ENCODE results near the gene LPA.
"Not testable (repeated sequence)": the region's sequence is repeated elsewhere in the genome, so short reads cannot be mapped to it uniquely, and the experiment has no call there.

Gene LPA

DNA sequence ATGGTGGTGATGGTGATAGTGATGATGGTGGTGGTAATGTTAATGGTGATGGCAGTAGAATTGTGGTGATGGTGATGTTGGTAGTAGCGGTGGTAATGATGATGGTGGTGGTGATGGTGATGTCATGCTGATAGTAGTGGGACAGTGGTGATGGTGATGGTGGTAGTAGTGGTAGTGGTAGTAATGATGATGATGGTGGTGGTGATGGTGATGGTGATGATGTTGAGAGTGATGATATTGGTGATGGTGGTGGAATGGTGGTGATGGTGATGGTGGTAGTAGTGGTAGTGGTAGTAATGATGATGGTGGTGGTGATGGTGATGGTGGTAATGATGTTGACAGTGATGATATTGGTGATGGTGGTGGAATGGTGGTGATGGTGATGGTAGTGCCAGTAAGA lies 128.8 kb downstream of the LPA start:
- no peak overlapping the region for H3K4me2 ChIP-seq (ENCODE audit: low read length)
- no peak overlapping the region for H3K9ac ChIP-seq (ENCODE audit: low read depth, low read length)
- H3K4me1 ChIP-seq (ENCODE audit: control insufficient read depth, insufficient read depth, low read length): no peaks in the 10 kb centered on the region
- peaks cover 4% of the 10 kb centered on the region for H3K27me3 ChIP-seq (ENCODE audit: control insufficient read depth, insufficient read depth, low read length)
- no peaks in the 10 kb centered on the region for H3K36me3 ChIP-seq (ENCODE audit: insufficient read depth, low read length)
- H3K9me3 ChIP-seq (replicated peaks; ENCODE audit: low read length): no peaks in the 10 kb centered on the region
- no peak overlapping the region for H3K4me3 ChIP-seq (ENCODE audit: low read length)

GRCh38 chr6:160534050-160534696 lies 129.9 kb downstream of the LPA start:
- Histone ChIP-seq H3K27me3 (ENCODE audit: control insufficient read depth, insufficient read depth, low read length) (peaks cover 4% of the 10 kb centered on the region), H3K4me3 (ENCODE audit: low read length) (peak overlapping the region; percentile 54), H3K9me3 (replicated peaks; ENCODE audit: low read length) (no peaks in the 10 kb centered on the region), H3K36me3 (ENCODE audit: insufficient read depth, low read length) (no peaks in the 10 kb centered on the region), H3K4me1 (ENCODE audit: control insufficient read depth, insufficient read depth, low read length) (no peaks in the 10 kb centered on the region), H3K4me2 (ENCODE audit: low read length) (peak overlapping the region; percentile 74), H3K9ac (ENCODE audit: low read depth, low read length) (no peak overlapping the region)

- Histone ChIP-seq H3K36me3 (ENCODE audit: insufficient read depth, low read length) (no peaks in the 10 kb centered on the region), H3K4me2 (ENCODE audit: low read length) (no peak overlapping the region), H3K4me1 (ENCODE audit: control insufficient read depth, insufficient read depth, low read length) (no peaks in the 10 kb centered on the region), H3K27me3 (ENCODE audit: control insufficient read depth, insufficient read depth, low read length) (peaks cover 4% of the 10 kb centered on the region), H3K4me3 (ENCODE audit: low read length) (no peak overlapping the region), H3K9me3 (replicated peaks; ENCODE audit: low read length) (no peaks in the 10 kb centered on the region), H3K9ac (ENCODE audit: low read depth, low read length) (no peak overlapping the region)
Measured at GRCh38 chr6:160532315-160532714, 131.8 kb downstream of the LPA start.

DNA sequence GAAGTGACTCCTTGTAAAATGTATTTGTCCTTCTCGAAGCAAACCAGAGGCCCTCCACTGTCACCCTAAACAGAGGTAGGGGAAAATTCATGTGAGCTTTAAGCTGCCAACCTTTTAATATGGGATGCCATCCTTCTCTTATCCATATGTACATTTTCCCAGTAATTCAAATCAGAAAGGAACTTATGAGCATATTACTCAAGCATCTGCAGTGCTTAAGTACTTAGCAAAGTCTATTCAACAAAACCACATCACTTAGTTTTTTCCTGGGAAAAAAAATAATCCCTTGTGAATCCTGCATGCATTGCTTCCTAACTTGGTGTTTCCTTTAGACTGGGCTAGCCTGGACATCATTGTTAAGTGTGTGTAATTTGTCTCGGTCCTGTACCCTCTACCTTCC lies 132.2 kb downstream of the LPA start:
- Histone ChIP-seq H3K9ac (ENCODE audit: low read depth, low read length) (no peak overlapping the region), H3K4me1 (ENCODE audit: control insufficient read depth, insufficient read depth, low read length) (no peaks in the 10 kb centered on the region), H3K4me3 (ENCODE audit: low read length) (no peak overlapping the region), H3K4me2 (ENCODE audit: low read length) (no peak overlapping the region), H3K36me3 (ENCODE audit: insufficient read depth, low read length) (no peaks in the 10 kb centered on the region), H3K9me3 (replicated peaks; ENCODE audit: low read length) (no peaks in the 10 kb centered on the region), H3K27me3 (ENCODE audit: control insufficient read depth, insufficient read depth, low read length) (peaks cover 4% of the 10 kb centered on the region)

DNA sequence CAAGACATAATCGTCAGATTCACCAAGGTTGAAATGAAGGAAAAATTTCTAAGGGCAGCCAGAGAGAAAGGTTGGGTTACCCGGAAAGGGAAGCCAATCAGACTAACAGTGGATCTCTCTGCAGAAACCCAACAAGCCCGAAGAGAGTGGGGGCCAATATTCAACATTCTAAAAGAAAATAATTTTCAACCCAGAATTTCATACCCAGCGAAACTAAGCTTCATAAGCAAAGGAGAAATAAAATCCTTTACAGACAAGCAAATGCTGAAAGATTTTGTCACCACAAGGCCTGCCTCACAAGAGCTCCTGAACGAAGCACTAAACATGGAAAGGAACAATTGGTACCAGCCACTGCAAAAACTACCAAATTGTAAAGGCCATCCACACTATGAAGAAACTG lies 134.6 kb downstream of the LPA start:
- H3K4me1 ChIP-seq (ENCODE audit: control insufficient read depth, insufficient read depth, low read length); H3K4me3 ChIP-seq (ENCODE audit: low read length); H3K4me2 ChIP-seq (ENCODE audit: low read length); H3K9ac ChIP-seq (ENCODE audit: low read depth, low read length); H3K27me3 ChIP-seq (ENCODE audit: control insufficient read depth, insufficient read depth, low read length); H3K9me3 ChIP-seq (replicated peaks; ENCODE audit: low read length); H3K36me3 ChIP-seq (ENCODE audit: insufficient read depth, low read length): not testable (repeated sequence)

DNA sequence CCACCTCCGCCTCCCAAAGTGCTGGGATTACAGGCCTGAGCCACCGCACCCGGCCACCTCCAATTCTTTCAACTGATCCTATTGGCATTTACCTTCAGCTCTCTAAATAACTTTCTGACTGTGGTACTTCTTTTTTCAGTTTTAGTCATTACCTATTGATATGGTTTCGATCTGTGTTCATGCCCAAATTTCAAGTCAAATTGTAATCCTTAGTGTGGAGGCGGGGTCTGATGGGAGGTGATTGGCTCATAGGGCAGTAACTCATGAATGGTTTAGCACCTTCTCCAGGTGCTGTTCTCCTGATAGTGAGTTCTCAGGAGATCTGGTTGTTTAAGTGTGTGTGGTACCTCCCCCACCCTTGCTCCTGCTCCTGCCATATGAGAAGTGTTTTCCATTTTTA lies 140.9 kb downstream of the LPA start:
- Histone ChIP-seq H3K4me2 (ENCODE audit: low read length) (no peak overlapping the region), H3K9me3 (replicated peaks; ENCODE audit: low read length) (no peaks in the 10 kb centered on the region)

DNA sequence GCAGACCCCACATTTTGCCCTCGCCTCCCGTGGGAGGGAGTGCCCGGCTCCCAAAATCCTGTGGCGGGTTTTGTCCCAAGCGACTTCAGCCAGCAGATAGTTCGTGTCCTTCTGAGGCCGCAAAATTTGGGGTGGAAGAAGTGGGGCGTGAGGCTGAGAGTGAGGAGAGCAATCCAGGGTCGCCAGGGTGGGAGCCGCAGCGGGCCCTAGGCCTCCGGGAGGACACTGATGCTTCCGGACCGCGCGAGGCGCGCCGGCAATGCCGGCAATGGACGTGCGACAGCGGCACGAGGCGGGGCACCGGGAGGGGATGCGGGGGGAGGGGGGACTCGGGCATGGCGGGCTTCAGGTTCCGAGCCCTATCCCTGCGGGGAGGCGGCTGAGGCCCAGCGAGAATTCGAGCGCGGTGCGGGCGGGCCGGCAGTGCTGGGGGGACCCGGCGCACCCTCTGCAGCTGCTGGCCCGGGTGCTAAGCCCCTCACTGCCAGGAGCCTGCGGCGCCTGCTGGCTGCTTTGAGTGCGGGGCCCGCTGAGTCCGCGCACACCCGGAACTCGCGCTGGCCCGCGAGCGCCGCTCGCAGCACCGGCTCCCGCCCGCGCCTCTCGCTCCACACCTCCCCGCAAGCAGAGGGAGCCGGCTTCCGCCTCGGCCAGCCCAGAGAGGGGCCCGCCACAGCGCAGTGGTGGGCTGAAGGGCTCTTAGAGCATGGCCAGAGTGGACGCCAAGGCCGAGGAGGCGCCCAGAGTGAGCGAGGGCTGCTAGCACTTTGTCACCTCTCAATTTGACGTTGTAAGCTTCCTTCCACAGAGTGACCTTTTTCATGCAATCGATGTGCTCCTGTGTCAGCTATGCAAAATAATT lies 143.8 kb downstream of the LPA start:
- H3K36me3 ChIP-seq (ENCODE audit: insufficient read depth, low read length): no peaks in the 10 kb centered on the region
- no peaks in the 10 kb centered on the region for H3K4me1 ChIP-seq (ENCODE audit: control insufficient read depth, insufficient read depth, low read length)
- peak overlapping the region; percentile 78 for H3K4me3 ChIP-seq (ENCODE audit: low read length)
- H3K27me3 ChIP-seq (ENCODE audit: control insufficient read depth, insufficient read depth, low read length): no peaks in the 10 kb centered on the region
- H3K9me3 ChIP-seq (replicated peaks; ENCODE audit: low read length): no peaks in the 10 kb centered on the region
- peak overlapping the region; percentile 79 for H3K9ac ChIP-seq (ENCODE audit: low read depth, low read length)
- peak overlapping the region; percentile 97 for H3K4me2 ChIP-seq (ENCODE audit: low read length)

More for the DNA sequence above, 140.9 kb downstream of the LPA start:
- Histone ChIP-seq H3K4me3 (ENCODE audit: low read length) (no peak overlapping the region), H3K36me3 (ENCODE audit: insufficient read depth, low read length) (no peaks in the 10 kb centered on the region), H3K27me3 (ENCODE audit: control insufficient read depth, insufficient read depth, low read length) (no peaks in the 10 kb centered on the region), H3K4me1 (ENCODE audit: control insufficient read depth, insufficient read depth, low read length) (no peaks in the 10 kb centered on the region), H3K9ac (ENCODE audit: low read depth, low read length) (no peak overlapping the region)

GRCh38 chr6:160519603-160520042 lies 144.5 kb downstream of the LPA start:
- H3K27me3 ChIP-seq (ENCODE audit: control insufficient read depth, insufficient read depth, low read length): no peaks in the 10 kb centered on the region
- H3K4me3 ChIP-seq (ENCODE audit: low read length): peak overlapping the region; percentile 78
- peak overlapping the region; percentile 79 for H3K9ac ChIP-seq (ENCODE audit: low read depth, low read length)
- H3K9me3 ChIP-seq (replicated peaks; ENCODE audit: low read length): no peaks in the 10 kb centered on the region
- H3K4me2 ChIP-seq (ENCODE audit: low read length): peak overlapping the region; percentile 97
- H3K36me3 ChIP-seq (ENCODE audit: insufficient read depth, low read length): no peaks in the 10 kb centered on the region
- H3K4me1 ChIP-seq (ENCODE audit: control insufficient read depth, insufficient read depth, low read length): no peaks in the 10 kb centered on the region

DNA sequence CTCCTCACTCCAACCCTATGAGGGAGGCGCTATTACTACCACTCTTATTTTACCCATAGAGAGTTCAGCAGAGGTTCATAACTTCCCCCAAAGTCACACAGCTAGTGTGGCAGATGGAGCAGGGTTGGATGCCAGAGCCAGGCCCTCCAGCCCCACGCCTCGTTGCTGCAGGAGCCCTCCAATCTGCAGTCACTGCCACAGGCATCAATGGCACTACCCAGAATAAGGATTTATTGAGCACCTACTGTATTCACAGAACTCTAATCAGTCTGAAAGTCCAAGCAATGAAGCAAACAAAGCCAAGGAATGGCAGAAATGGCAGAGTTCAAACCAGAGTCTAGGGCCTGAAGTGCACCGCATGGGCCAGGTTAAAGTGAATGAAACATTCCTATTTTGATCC lies 144.9 kb downstream of the LPA start:
- no peaks in the 10 kb centered on the region for H3K27me3 ChIP-seq (ENCODE audit: control insufficient read depth, insufficient read depth, low read length)
- H3K4me3 ChIP-seq (ENCODE audit: low read length): no peak overlapping the region
- H3K4me2 ChIP-seq (ENCODE audit: low read length): no peak overlapping the region
- no peaks in the 10 kb centered on the region for H3K9me3 ChIP-seq (replicated peaks; ENCODE audit: low read length)
- H3K36me3 ChIP-seq (ENCODE audit: insufficient read depth, low read length): no peaks in the 10 kb centered on the region
- no peak overlapping the region for H3K9ac ChIP-seq (ENCODE audit: low read depth, low read length)
- H3K4me1 ChIP-seq (ENCODE audit: control insufficient read depth, insufficient read depth, low read length): no peaks in the 10 kb centered on the region

GRCh38 chr6:160513836-160514235 lies 150.2 kb downstream of the LPA start:
- H3K4me3 ChIP-seq (ENCODE audit: low read length): no peak overlapping the region
- H3K4me1 ChIP-seq (ENCODE audit: control insufficient read depth, insufficient read depth, low read length): no peaks in the 10 kb centered on the region
- no peaks in the 10 kb centered on the region for H3K27me3 ChIP-seq (ENCODE audit: control insufficient read depth, insufficient read depth, low read length)
- no peak overlapping the region for H3K9ac ChIP-seq (ENCODE audit: low read depth, low read length)
- no peaks in the 10 kb centered on the region for H3K36me3 ChIP-seq (ENCODE audit: insufficient read depth, low read length)
- H3K9me3 ChIP-seq (replicated peaks; ENCODE audit: low read length): no peaks in the 10 kb centered on the region
- no peak overlapping the region for H3K4me2 ChIP-seq (ENCODE audit: low read length)

- Histone ChIP-seq H3K9ac (ENCODE audit: low read depth, low read length) (no peak overlapping the region), H3K9me3 (replicated peaks; ENCODE audit: low read length) (no peaks in the 10 kb centered on the region), H3K4me2 (ENCODE audit: low read length) (no peak overlapping the region), H3K4me1 (ENCODE audit: control insufficient read depth, insufficient read depth, low read length) (no peaks in the 10 kb centered on the region), H3K36me3 (ENCODE audit: insufficient read depth, low read length) (no peaks in the 10 kb centered on the region), H3K27me3 (ENCODE audit: control insufficient read depth, insufficient read depth, low read length) (no peaks in the 10 kb centered on the region), H3K4me3 (ENCODE audit: low read length) (no peak overlapping the region)
Measured at GRCh38 chr6:160510976-160511617, 153.0 kb downstream of the LPA start.

Data from skeletal muscle satellite cell (primary cell).